Endothelial cell of hepatic sinusoid (primary cell): ENCODE measurements around the gene PPP1R11.
"Not testable (repeated sequence)": the region's sequence is repeated elsewhere in the genome, so short reads cannot be mapped to it uniquely, and the experiment has no call there.

Source experiments
- in situ Hi-C: cut with HindIII; loops from 2 replicates; pipeline ENCODE4 v1.10.0; 2017; ENCODE audit warnings: low sequenced_read_pairs

Gene PPP1R11

DNA sequence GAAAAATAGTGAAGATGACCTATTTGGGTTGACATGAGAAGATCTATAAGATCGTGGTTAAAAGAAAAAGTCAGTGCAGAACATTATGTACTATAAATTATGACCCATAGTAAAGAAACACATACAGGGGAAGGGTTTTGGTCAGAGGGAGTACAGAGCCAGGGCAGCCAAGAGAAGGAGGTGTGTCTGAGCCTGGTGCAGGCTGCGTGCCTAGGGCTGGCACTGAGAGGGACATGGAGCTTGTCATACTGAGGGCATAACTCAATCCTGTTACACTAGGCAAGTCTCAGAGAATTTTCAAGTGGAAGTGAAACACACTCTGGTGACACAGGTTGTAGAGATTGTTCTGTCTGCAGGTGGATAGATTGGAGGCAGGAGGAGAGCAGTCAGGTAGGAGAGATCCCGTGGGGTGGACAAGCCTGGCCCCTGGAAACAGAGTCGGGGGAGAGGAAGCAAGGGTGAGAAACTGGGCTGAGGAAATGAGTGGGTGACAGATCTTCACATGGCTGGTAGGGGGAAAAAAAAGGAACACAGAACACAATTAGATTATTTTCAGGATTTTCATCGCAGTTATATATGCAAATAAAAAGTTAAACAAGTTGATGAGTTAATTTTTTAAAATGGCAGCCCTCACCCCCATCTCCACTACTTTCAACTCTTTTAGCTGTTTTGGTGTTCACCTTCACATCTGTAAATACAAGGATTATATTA, 27.1 kb downstream of the PPP1R11 start:
- in situ Hi-C loops: loop anchor here (10.0 kb wide), 1 partner anchor 61 kb away; no protein-coding TSS in a partner anchor

DNA sequence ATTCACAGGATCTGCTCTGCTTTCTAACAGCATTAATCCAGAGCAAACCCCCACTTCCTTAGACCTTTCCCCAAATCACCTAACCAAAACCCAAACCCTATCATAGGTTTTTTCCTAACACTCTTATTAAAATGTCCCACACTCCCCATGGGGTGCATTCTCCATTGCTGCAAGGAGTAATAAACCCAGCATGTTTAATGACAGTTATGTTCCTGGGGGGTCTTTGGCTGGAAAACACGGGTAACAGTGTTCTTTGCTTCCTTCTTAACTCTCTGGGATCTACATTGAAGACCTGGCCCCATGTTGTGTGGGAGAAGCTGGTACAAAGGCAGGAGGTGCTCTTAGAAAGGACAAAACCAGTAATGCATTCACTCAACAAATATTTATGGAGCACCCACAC, 29.8 kb downstream of the PPP1R11 start:
- in situ Hi-C loops: loop anchor here (10.0 kb wide), 1 partner anchor 58 kb away; no protein-coding TSS in a partner anchor

DNA sequence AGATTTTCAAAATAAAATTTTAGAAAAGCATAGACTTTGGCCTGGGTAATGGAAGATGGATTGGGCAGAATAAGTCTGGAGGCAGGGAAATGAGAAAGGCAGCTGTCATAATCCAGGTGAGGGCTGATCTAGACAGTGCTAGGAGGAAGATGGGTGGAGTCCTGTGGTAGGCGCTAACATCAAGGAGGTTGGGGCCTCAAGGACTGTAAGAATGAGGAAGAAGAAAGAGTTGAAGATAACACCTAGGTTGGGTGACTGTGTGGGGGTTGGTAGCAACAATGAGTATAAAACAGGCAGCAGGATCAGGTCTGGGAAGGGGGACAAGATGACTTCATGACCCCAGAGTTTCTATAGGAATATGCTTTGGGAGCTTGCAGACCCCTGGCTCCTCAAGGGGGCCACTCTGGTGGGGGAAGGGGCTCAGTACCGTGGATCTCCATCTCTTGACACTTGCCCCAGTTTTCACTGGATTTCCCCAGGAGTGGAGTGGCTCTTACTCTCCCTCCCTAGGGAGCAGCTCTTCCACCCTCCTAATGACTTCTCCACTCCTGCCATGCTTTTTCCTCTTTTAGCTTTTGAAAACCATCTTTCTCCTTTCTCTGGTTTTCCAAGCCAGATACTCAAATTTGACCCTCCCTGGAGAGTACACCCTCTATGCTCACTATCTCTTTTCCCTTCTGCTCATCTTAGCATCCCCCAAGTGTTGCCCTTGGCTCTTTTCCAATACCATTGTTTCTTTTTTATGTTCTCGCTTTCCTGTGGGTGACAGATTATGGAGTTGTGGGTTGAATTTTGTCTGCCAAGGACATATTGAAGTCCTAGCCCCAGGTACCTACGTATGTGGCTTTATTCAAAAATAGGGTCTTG, 31.1 kb downstream of the PPP1R11 start:
- in situ Hi-C loops: loop anchor here (10.0 kb wide), 1 partner anchor 57 kb away; no protein-coding TSS in a partner anchor

DNA sequence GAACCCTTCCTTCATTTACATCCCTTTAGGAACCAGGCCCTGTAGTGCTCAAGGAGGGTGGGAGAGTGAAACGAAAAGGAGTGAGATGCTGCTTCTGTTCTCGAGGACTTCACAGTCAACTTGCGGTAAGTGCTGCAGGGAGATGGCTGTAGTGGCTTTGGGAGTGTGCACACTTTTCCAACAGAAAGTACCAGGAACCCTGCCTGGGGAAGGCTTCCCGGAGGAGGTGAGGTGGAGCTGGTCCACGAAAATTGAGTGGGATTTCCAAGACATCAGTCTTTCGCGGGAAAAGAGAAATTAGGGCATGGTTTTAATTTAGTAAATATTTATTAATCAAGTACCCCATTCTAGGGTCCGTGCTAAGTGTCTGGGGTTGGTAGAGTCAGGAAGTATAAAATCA, 33.2 kb downstream of the PPP1R11 start:
- in situ Hi-C loops: no loop called here

DNA sequence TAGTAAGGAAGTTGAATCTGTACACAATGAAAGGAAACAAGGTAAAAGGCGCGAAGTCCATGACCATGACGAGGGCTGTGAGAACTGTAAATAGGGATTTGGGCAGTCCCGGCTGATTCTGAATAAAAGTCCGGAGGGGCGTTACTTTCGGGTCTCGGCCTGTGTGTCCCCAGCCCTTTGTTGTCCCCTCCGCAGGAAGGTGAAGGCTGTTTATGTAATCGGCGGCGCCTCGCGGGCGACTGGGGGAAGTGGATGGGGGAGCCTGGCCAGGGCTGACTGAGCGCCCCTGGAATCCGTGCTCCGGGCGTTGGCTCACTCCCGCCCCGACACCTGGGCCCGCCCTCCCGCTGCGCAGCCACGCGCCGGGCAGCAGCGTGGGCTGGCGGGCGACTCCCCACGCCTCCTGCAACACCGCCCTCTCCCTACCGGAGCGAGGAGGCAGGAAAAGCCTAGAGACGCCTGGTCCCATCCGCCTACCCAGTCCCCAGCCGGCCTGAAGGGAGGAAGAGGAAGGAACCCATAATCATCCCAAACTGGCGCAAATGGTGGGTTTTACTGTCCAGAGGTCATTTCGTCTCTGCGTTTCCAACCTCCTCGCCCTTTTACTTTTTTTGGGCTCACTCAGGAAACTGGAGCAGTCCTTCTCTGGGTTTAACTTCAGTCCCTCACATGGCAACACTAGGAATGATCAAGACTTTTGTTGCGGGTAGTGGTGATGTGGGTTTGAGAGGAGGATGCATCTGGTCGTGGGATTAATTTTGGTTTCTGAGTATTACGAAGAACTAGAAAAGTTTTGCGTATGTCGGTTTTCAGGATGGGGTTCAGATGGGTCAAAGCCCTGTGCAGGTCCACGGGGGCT, 33.8 kb downstream of the PPP1R11 start:
- in situ Hi-C loops: no loop called here

- in situ Hi-C loops: no loop called here
Observed at GRCh38 chr6:30101444-30102413, 34.7 kb downstream of the PPP1R11 start.

GRCh38 chr6:30102414-30102969, 35.5 kb downstream of the PPP1R11 start:
- in situ Hi-C loops: no loop called here

DNA sequence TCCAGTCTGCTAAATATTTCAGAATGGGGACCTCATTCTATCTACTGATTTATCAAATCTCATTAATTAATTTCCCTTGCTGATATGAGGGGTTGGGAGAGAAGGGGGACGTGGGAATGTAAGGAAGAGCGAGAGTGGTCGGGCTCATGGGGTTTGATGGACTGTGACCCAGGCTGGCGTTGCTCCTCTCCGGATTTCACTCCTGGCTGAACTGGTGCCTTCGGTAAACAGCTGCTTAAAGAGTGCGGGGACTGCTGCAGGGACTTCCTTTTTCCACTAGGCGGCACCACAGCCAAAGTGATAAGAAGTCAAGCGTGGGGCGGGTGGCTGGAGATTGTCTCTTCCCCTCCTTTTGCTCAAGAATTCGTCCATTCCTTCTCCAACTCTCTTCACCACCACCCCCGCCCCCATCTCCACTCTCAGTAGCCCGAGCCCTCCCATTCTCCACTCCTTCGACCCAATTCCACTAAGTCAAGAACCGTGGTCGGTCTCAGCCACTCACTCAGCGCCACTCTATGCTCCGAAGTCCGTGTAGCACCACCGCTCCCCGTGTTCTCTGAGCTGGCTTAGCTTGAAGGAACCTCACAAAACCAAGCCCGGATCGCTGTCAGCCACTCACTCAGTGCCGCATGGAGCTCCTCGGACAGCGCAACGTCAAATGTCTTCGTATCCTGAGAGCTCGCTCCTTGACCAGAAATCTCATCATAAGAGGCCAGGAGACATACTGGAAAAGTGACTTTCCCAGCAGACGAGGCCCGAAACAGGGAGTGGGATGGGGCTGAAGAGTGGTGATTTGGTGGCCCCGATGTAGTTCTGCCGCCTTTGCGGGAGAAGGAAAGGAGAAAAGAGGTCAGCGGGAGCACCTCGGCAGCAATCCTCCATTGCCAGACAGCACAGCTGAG, 36.2 kb downstream of the PPP1R11 start:
- in situ Hi-C loops: no loop called here

DNA sequence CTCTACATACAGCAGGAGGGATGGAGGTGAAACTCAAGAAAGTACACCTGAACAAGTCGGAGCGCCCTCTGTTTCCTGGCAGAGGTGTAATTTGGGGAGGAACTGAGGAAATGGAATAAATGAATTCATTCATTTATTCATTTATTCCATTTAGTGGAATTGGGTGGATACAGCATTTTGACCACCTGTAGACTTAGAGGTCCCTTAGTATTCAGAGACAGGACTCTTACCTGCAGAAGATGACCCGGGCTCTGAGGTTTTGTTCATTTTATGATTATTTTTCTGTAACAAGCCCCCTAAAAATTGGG, 36.8 kb downstream of the PPP1R11 start:
- in situ Hi-C loops: no loop called here

GRCh38 chr6:30104661-30105060, 37.7 kb downstream of the PPP1R11 start:
- in situ Hi-C loops: no loop called here

GRCh38 chr6:30111266-30111856, 44.4 kb downstream of the PPP1R11 start:
- in situ Hi-C loops: no loop called here

DNA sequence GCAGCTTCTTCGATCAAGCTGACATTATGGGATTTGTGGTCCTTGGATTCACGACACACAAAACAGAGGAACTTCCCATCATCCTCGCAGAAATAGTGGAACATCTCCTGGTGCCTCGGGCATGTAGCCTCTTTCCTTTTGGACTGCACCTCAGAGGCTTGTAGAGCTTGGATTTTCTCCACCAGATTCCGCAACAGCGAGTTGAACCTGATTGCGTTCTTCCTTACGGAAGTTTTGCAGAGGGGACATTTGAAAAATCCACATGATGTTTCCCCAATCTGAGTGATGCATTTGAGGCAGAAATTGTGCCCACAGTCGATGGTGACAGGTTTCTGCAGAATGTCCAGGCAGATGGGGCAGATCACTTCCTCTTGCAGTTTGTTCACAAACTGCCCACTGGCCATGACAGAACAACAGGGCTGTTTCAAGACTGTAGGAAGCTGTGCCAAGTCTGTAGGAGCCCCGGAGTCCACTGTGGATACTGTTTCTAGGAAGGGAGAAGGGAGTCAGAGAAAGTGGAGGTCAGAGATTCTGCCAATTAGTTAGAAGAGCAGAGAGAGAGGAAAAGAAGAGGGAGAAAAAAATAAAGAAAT, 45.5 kb downstream of the PPP1R11 start:
- in situ Hi-C loops: no loop called here

GRCh38 chr6:30113003-30113759, 46.2 kb downstream of the PPP1R11 start, which contains the start of gene TRIM31:
Gene TRIM31, minus strand, starts transcription at chr6:30113090. Its CDS starts 285 bp downstream, at chr6:30112805.
- in situ Hi-C loops: no loop called here

DNA sequence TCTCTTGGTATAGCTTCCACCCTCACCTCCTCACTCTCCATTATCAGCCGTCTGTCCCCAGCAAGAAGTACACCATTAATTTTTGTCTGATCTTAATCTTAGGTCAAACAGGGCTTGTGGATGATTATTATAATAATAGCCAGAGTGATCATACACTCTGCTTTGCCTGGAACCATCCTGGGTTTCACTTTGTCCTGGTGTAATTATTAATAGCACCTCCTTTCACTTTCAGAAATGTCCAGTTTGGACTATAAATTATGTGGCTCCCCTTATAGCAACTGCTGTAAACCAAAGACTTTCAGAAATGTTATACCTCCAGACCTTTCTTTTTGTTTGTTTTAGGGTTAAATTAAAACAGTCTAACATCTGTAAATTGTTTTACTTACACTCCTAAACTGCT, 46.8 kb downstream of the PPP1R11 start:
- in situ Hi-C loops: no loop called here

DNA sequence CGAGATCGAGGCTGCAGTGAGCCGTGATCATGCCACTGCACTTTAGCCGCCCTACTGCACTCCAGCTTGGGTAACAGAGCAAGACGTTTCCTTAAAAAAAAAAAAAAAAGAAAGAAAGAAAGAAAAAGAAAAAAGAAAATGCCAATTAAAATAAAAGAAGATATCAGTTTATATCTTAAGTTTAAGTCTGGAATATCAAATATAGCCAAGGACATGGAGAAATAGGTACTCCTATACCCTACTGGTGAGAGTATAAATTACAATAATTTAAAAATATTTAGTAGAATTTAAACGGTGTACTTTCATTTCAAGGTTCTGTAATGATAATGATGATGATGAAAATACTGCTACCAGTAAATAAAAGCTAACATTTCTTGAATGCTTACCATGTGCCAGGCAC, 49.7 kb downstream of the PPP1R11 start:
- in situ Hi-C loops: no loop called here

DNA sequence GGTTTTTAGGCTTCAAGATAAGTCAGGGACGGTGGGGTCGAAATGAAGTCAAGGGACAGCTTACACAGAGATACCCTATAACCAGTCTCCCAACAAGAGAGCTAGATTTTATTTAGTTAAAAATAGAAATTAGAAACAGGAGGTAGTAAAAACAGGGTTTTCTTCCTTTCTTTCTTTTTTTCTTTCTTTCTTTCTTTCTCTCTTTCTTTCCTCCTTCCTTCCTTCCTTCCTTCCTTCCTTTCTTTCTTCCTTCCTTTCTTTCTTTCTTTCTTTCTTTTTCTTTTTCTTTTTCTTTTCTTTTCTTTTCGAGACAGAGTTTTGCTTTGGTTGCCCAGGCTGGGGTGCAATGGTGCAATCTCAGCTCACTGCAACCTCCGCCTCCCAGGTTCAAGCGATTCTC, 51.7 kb downstream of the PPP1R11 start:
- in situ Hi-C loops: not testable (repeated sequence)
